MCF 10A (cell line): ENCODE results near the gene IL17A. TPM values are rescaled to one million over a fixed set of nuclear protein-coding genes. Genes with fewer than 3 reads are reported as not detected.

Experiments
- BruUV-seq: library from RNA; stranded (reverse); fragments of 400-500 nt; replicated peaks from 2 replicates; lab custom pipeline; 2021; lab: Mats Ljungman, UMichigan
- CTCF ChIA-PET: fragments of 300-600 bp; sonication (Branson Sonifier 250); formaldehyde crosslinking; extraction: SDS; loops from one replicate; lab custom pipeline; 2021; ENCODE audit warnings: antibody characterized with exemption, inconsistent platforms; lab: Yijun Ruan, JAX
- POLR2A ChIA-PET: fragments of 300-600, 350-650 bp; sonication (Branson Sonifier 250); formaldehyde crosslinking; extraction: SDS; loops from one replicate; lab custom pipeline; 2020; ENCODE audit warnings: antibody characterized with exemption, inconsistent platforms; lab: Yijun Ruan, JAX
- DNase-seq: peaks from one replicate; pipeline ENCODE4 v3.0.0-alpha.2; 2018; ENCODE audit not compliant: unreplicated experiment
- H3K27ac Mint-ChIP-seq: one replicate; pipeline ENCODE4 v1.8.0; 2022; ENCODE audit warnings: mild to moderate bottlenecking, low read depth, mixed read lengths; ENCODE audit not compliant: unreplicated experiment
- H3K27me3 Mint-ChIP-seq: one replicate; pipeline ENCODE4 v1.8.0; 2022; ENCODE audit warnings: mixed read lengths; ENCODE audit not compliant: insufficient read depth, unreplicated experiment
- H3K36me3 Mint-ChIP-seq: one replicate; pipeline ENCODE4 v1.8.0; 2022; ENCODE audit warnings: mild to moderate bottlenecking, moderate library complexity, mixed read lengths; ENCODE audit not compliant: insufficient read depth, unreplicated experiment
- H3K4me1 Mint-ChIP-seq: one replicate; pipeline ENCODE4 v1.8.0; 2022; ENCODE audit warnings: mixed read lengths; ENCODE audit not compliant: insufficient read depth, unreplicated experiment
- H3K4me3 Mint-ChIP-seq: one replicate; pipeline ENCODE4 v1.8.0; 2022; ENCODE audit warnings: mild to moderate bottlenecking, moderate library complexity, mixed read lengths; ENCODE audit not compliant: unreplicated experiment
- H3K9me3 Mint-ChIP-seq: one replicate; pipeline ENCODE4 v1.8.0; 2022; ENCODE audit warnings: mixed read lengths; ENCODE audit not compliant: unreplicated experiment
- intact Hi-C: fragments of 100-400 bp; cut with micrococcal nuclease; formaldehyde crosslinking; loops from 2 replicates; pipeline ENCODE4 v1.14.1; 2022
- total RNA-seq: library from RNA; stranded (reverse); gene quantifications from 2 replicates; pipeline ENCODE4 v1.2.3, GENCODE V29; 2022
- TF ChIP-seq, protein P1 (sequence below): fragments of 200-600 bp; IDR thresholded peaks from one replicate; pipeline ENCODE4 v1.8.0; 2022; ENCODE audit warnings: antibody characterized with exemption, mild to moderate bottlenecking; ENCODE audit not compliant: unreplicated experiment

Gene IL17A
- total RNA-seq, 1 experiment from 2014 or later = not detected

DNA sequence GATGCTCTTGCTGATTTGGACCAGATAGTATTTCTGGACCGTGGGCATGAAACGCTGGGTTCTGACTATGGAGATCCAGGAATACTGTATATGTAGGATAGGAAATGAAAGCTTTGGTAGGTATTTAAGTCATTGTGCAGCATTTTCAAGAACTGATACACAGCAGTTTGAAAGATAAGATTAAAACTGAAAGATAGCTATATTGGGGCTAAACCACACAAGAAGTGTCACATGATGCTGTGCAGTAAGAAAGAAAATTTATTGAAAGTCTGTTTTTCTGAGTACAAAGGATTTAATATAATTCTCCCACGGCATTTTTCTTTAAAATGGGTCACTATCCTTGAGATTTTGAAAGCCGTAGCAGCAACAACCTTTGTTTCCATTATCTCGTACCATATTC lies 305 bp downstream of the IL17A start:
- ChIA-PET POLR2A (no interaction called here), CTCF (no interaction called here)
- intact Hi-C loops = no loop called here
- peaks cover 36% of the 10 kb centered on the region for H3K27me3 Mint-ChIP-seq
- H3K9me3 Mint-ChIP-seq = no peaks in the 10 kb centered on the region
- H3K4me1 Mint-ChIP-seq = no peaks in the 10 kb centered on the region
- no peak overlapping the region for H3K27ac Mint-ChIP-seq
- no peaks in the 10 kb centered on the region for H3K36me3 Mint-ChIP-seq
- DNase-seq = no peak
- TF ChIP-seq, protein P1, sequence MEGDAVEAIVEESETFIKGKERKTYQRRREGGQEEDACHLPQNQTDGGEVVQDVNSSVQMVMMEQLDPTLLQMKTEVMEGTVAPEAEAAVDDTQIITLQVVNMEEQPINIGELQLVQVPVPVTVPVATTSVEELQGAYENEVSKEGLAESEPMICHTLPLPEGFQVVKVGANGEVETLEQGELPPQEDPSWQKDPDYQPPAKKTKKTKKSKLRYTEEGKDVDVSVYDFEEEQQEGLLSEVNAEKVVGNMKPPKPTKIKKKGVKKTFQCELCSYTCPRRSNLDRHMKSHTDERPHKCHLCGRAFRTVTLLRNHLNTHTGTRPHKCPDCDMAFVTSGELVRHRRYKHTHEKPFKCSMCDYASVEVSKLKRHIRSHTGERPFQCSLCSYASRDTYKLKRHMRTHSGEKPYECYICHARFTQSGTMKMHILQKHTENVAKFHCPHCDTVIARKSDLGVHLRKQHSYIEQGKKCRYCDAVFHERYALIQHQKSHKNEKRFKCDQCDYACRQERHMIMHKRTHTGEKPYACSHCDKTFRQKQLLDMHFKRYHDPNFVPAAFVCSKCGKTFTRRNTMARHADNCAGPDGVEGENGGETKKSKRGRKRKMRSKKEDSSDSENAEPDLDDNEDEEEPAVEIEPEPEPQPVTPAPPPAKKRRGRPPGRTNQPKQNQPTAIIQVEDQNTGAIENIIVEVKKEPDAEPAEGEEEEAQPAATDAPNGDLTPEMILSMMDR = no peak
- no TSS peak for BruUV-seq
- no peak overlapping the region for H3K4me3 Mint-ChIP-seq

DNA sequence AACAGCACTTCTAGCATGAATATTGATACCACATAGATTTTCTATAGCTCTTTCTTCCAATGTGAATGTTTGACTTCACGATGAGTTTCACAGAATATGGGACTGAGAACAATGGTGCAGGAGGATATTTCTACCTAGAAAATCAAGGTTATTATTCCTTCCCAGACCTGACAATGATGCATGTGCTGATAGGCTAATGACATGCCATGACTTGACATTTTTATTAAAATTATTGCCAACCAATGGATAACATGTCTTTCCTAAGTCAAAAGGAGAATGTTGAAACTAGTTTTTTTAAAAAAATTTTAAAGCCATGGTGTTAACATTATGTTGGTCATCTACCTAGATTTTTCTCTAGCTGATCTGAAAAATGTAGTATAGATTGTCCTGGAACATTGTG lies 923 bp downstream of the IL17A start:
- CTCF ChIA-PET = no interaction called here
- no peak overlapping the region for H3K4me3 Mint-ChIP-seq
- H3K9me3 Mint-ChIP-seq = no peaks in the 10 kb centered on the region
- H3K27me3 Mint-ChIP-seq = peaks cover 42% of the 10 kb centered on the region
- no peaks in the 10 kb centered on the region for H3K36me3 Mint-ChIP-seq
- intact Hi-C loops = no loop called here
- BruUV-seq = no TSS peak
- no peaks in the 10 kb centered on the region for H3K4me1 Mint-ChIP-seq
- TF ChIP-seq, protein P1 = no peak
- POLR2A ChIA-PET = no interaction called here
- H3K27ac Mint-ChIP-seq = no peak overlapping the region
- DNase-seq = no peak

DNA sequence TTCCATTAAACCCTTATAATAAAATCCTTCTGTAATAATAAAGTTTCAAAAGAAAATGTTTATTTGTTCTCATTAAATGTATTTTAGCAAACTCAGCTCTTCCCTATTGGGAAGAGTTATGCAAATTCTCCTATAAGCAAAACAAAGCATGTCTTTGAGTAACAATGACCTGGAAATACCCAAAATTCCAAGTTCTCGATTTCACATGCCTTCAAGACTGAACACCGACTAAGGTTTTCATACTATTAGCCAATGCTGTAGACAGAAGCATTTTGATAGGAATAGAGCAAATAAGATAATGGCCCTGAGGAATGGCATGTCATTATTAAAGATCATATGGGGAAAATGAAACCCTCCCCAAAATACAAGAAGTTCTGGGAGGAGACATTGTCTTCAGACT lies 3.8 kb downstream of the IL17A start:
- no peaks in the 10 kb centered on the region for H3K36me3 Mint-ChIP-seq
- intact Hi-C loops = no loop called here
- H3K27me3 Mint-ChIP-seq = peaks cover 46% of the 10 kb centered on the region
- ChIA-PET POLR2A (no interaction called here), CTCF (interaction anchor here (0.7 to 0.9 kb wide), 2 partner anchors 9 to 35 kb away, joined by 3 to 4 read pairs; no protein-coding TSS in a partner anchor)
- TF ChIP-seq, protein P1 = no peak
- no TSS peak for BruUV-seq
- no peaks in the 10 kb centered on the region for H3K9me3 Mint-ChIP-seq
- no peak for DNase-seq
- H3K4me3 Mint-ChIP-seq = no peak overlapping the region
- H3K4me1 Mint-ChIP-seq = no peaks in the 10 kb centered on the region
- no peak overlapping the region for H3K27ac Mint-ChIP-seq

DNA sequence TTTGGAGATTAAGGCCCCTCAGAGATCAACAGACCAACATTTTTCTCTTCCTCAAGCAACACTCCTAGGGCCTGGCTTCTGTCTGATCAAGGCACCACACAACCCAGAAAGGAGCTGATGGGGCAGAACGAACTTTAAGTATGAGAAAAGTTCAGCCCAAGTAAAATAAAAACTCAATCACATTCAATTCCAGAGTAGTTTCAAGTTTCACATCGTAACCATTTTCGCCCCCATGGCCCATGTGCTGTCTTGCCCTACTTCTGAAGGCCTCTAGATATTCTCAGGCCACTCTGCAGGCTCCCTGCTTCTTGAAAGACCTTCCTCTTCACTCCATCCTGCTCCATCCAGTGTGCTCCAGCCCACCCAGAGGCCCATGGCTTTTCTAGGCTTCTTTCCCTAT lies 4.2 kb downstream of the IL17A start:
- Mint-ChIP-seq H3K4me3 (no peak overlapping the region), H3K4me1 (no peaks in the 10 kb centered on the region), H3K27me3 (peaks cover 46% of the 10 kb centered on the region), H3K9me3 (no peaks in the 10 kb centered on the region), H3K36me3 (no peaks in the 10 kb centered on the region), H3K27ac (no peak overlapping the region)
- BruUV-seq = no TSS peak
- POLR2A ChIA-PET = no interaction called here
- intact Hi-C loops = no loop called here
- DNase-seq = no peak
- CTCF ChIA-PET = no interaction called here
- TF ChIP-seq, protein P1 = no peak
